HepG2 (cell line): ENCODE data around the gene SF3B6. TPM values are rescaled to one million over a fixed set of nuclear protein-coding genes. Genes with fewer than 3 reads are reported as not detected.

Experiments
- ATF1 ChIP-seq: IDR thresholded peaks from 2 replicates; pipeline ENCODE4 v1.6.1; 2016; ENCODE audit warnings: mild to moderate bottlenecking, control low read depth
- ATF7 ChIP-seq, 2 experiments: fragments of 450-650 bp in 1 of 2; sonication (generic) in 1 of 2; formaldehyde crosslinking in 1 of 2; IDR thresholded peaks; 2 replicates each; pipeline versions ENCODE4 v1.4.0 to v1.6.1; 2016 to 2020; ENCODE audit warnings: antibody characterized with exemption in 1 of 2, mild to moderate bottlenecking in 1 of 2, missing genetic modification reagents in 1 of 2
- ESRRA ChIP-seq: sonication (generic); formaldehyde crosslinking; IDR thresholded peaks from 2 replicates; pipeline ENCODE4 v1.5.1; 2020; ENCODE audit warnings: mild to moderate bottlenecking, low read depth, missing genetic modification reagents
- HNF4G ChIP-seq, 2 experiments: sonication (generic) in 1 of 2; formaldehyde crosslinking in 1 of 2; IDR thresholded peaks; 2 replicates each; pipeline versions ENCODE4 v1.4.0 to v1.6.1; 2011 to 2020; ENCODE audit warnings: borderline replicate concordance in 2 of 2, low read depth in 2 of 2, mild to moderate bottlenecking in 2 of 2, low read length in 1 of 2, missing genetic modification reagents in 1 of 2, moderate library complexity in 1 of 2
- MAZ ChIP-seq, 2 experiments: sonication (generic) in 1 of 2; formaldehyde crosslinking in 1 of 2; IDR thresholded peaks; 2 replicates each; pipeline versions ENCODE4 v1.5.0 to v1.6.1; 2012 to 2020; ENCODE audit warnings: low read depth in 2 of 2, mild to moderate bottlenecking in 2 of 2, borderline replicate concordance in 1 of 2, improper control_type of control experiment in 1 of 2, low read length in 1 of 2, missing genetic modification reagents in 1 of 2, moderate library complexity in 1 of 2
- MYNN ChIP-seq: sonication (generic); formaldehyde crosslinking; IDR thresholded peaks from 2 replicates; pipeline ENCODE4 v1.4.0; 2020; ENCODE audit warnings: mild to moderate bottlenecking, low read depth, missing genetic modification reagents
- NAIF1 ChIP-seq: sonication (generic); formaldehyde crosslinking; IDR thresholded peaks from 2 replicates; pipeline ENCODE4 v1.5.0; 2020; ENCODE audit warnings: mild to moderate bottlenecking, missing genetic modification reagents, borderline replicate concordance
- NFATC3 ChIP-seq: sonication (generic); formaldehyde crosslinking; IDR thresholded peaks from 2 replicates; pipeline ENCODE4 v1.5.1; 2020; ENCODE audit warnings: mild to moderate bottlenecking, missing genetic modification reagents
- NR2F1 ChIP-seq, 2 experiments: fragments of 450-650 bp in 1 of 2; formaldehyde crosslinking in 1 of 2; IDR thresholded peaks; 2 replicates each; pipeline versions ENCODE4 v1.5.0 to v1.6.1; 2016 to 2020; ENCODE audit warnings: mild to moderate bottlenecking in 1 of 2, missing compliant biosample characterization in 1 of 2, missing genetic modification reagents in 1 of 2, moderate library complexity in 1 of 2
- SCMH1 ChIP-seq: sonication (generic); formaldehyde crosslinking; IDR thresholded peaks from 2 replicates; pipeline ENCODE4 v1.9.0; 2021; ENCODE audit warnings: missing genetic modification reagents, mild to moderate bottlenecking, borderline replicate concordance
- SRF ChIP-seq: IDR thresholded peaks from 2 replicates; pipeline ENCODE4 v1.6.1; 2011; ENCODE audit warnings: mild to moderate bottlenecking, low read depth, low read length, moderate library complexity
- ZNF224 ChIP-seq: sonication (generic); formaldehyde crosslinking; IDR thresholded peaks from 2 replicates; pipeline ENCODE4 v1.5.0; 2020; ENCODE audit warnings: mild to moderate bottlenecking, missing genetic modification reagents
- ZNF260 ChIP-seq: sonication (generic); formaldehyde crosslinking; IDR thresholded peaks from 2 replicates; pipeline ENCODE4 v1.4.0; 2020; ENCODE audit warnings: missing genetic modification reagents, low read depth, mild to moderate bottlenecking, borderline replicate concordance
- ZNF616 ChIP-seq: sonication (generic); formaldehyde crosslinking; IDR thresholded peaks from 2 replicates; pipeline ENCODE4 v1.5.0; 2020; ENCODE audit warnings: low read depth, mild to moderate bottlenecking, missing genetic modification reagents
- polyA plus RNA-seq, 8 experiments: library from polyadenylated mRNA; depleted of rRNA in 3 of 8; stranded (reverse) in 7 of 8; unstranded in 1 of 8; fragments of >200 nt; fragmentation: Illumina TruSeq in 4 of 8; extraction: Trizol in 4 of 8; gene quantifications; 2 replicates each; pipeline versions ENCODE4 v1.2.1 to v1.2.3, GENCODE V29; 2011 to 2016; ENCODE audit warnings: low read depth in 4 of 8, missing spikeins in 1 of 8, mixed read lengths in 1 of 8; ENCODE audit not compliant: insufficient read depth in 1 of 8
- total RNA-seq, 5 experiments: library from RNA; depleted of rRNA; stranded (reverse); fragments of >200 nt; fragmentation: Illumina TruSeq; extraction: Trizol; gene quantifications; 2 replicates each; pipeline ENCODE4 v1.2.3, GENCODE V29; 2016; ENCODE audit warnings: low read depth in 1 of 5
- TF ChIP-seq, protein P1 (sequence below): sonication (generic); formaldehyde crosslinking; IDR thresholded peaks from 2 replicates; pipeline ENCODE4 v1.4.0; 2020; ENCODE audit warnings: missing genetic modification reagents
- TF ChIP-seq, protein P2 (sequence below): sonication (generic); formaldehyde crosslinking; IDR thresholded peaks from 2 replicates; pipeline ENCODE4 v1.8.1; 2023; ENCODE audit warnings: missing genetic modification reagents, inconsistent platforms, borderline replicate concordance
- TF ChIP-seq, protein P3 (sequence below): IDR thresholded peaks from 2 replicates; pipeline ENCODE4 v1.6.1; 2016; ENCODE audit warnings: low read depth
- TF ChIP-seq, protein P4 (sequence below): sonication (generic); formaldehyde crosslinking; IDR thresholded peaks from 2 replicates; pipeline ENCODE4 v1.5.0; 2020; ENCODE audit warnings: mild to moderate bottlenecking, missing genetic modification reagents

The SF3B6 gene
- total and polyA plus RNA-seq, 2 of the 13 experiments (the other 11 are each of a cell fraction or from before 2014, with no cell fraction given): 177 to 182 TPM

- TF ChIP-seq ZNF260 (CRISPR knock-in tag): peak; percentile 90; the same call in 1 of the 2 replicates
- TF ChIP-seq SRF: peak; percentile 99
- no peak for TF ChIP-seq SCMH1 (CRISPR knock-in tag)
- peak; percentile 47 for TF ChIP-seq MAZ (IDR thresholded peaks at IDR 0.05; ENCODE audit: borderline replicate concordance, low read depth, low read length)
- TF ChIP-seq MAZ (CRISPR knock-in tag; IDR thresholded peaks at IDR 0.05; ENCODE audit: low read depth): peak; percentile 96
- peak; percentile 57; the same call in 1 of the 2 replicates for TF ChIP-seq ATF7 (IDR thresholded peaks at IDR 0.05)
- TF ChIP-seq ATF7 (CRISPR knock-in tag; IDR thresholded peaks at IDR 0.05): peak; percentile 92
- 0 out of 2 replicates have a peak, but pooled peaks have one; percentile 57 for TF ChIP-seq ZNF616 (CRISPR knock-in tag)
- TF ChIP-seq, protein P1, sequence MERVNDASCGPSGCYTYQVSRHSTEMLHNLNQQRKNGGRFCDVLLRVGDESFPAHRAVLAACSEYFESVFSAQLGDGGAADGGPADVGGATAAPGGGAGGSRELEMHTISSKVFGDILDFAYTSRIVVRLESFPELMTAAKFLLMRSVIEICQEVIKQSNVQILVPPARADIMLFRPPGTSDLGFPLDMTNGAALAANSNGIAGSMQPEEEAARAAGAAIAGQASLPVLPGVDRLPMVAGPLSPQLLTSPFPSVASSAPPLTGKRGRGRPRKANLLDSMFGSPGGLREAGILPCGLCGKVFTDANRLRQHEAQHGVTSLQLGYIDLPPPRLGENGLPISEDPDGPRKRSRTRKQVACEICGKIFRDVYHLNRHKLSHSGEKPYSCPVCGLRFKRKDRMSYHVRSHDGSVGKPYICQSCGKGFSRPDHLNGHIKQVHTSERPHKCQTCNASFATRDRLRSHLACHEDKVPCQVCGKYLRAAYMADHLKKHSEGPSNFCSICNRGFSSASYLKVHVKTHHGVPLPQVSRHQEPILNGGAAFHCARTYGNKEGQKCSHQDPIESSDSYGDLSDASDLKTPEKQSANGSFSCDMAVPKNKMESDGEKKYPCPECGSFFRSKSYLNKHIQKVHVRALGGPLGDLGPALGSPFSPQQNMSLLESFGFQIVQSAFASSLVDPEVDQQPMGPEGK (CRISPR knock-in tag): peak; percentile 84
- no peak for TF ChIP-seq NR2F1 (CRISPR knock-in tag; IDR thresholded peaks at IDR 0.05)
- TF ChIP-seq, protein P2, sequence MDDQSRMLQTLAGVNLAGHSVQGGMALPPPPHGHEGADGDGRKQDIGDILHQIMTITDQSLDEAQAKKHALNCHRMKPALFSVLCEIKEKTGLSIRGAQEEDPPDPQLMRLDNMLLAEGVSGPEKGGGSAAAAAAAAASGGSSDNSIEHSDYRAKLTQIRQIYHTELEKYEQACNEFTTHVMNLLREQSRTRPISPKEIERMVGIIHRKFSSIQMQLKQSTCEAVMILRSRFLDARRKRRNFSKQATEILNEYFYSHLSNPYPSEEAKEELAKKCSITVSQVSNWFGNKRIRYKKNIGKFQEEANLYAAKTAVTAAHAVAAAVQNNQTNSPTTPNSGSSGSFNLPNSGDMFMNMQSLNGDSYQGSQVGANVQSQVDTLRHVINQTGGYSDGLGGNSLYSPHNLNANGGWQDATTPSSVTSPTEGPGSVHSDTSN (CRISPR knock-in tag): no peak
- TF ChIP-seq, protein P3, sequence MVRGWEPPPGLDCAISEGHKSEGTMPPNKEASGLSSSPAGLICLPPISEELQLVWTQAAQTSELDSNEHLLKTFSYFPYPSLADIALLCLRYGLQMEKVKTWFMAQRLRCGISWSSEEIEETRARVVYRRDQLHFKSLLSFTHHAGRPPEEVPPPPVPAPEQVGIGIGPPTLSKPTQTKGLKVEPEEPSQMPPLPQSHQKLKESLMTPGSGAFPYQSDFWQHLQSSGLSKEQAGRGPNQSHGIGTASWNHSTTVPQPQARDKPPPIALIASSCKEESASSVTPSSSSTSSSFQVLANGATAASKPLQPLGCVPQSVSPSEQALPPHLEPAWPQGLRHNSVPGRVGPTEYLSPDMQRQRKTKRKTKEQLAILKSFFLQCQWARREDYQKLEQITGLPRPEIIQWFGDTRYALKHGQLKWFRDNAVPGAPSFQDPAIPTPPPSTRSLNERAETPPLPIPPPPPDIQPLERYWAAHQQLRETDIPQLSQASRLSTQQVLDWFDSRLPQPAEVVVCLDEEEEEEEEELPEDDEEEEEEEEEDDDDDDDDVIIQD (CRISPR knock-in tag): peak; percentile 62; the same call in 1 of the 2 replicates
- TF ChIP-seq ATF1: peak; percentile 99
- TF ChIP-seq NFATC3 (CRISPR knock-in tag): peak; percentile 89
- TF ChIP-seq NAIF1 (CRISPR knock-in tag): peak; percentile 96
- TF ChIP-seq ESRRA (CRISPR knock-in tag): peak; percentile 64
- 0 out of 2 replicates have a peak, but pooled peaks have one; percentile 71 for TF ChIP-seq MYNN
- TF ChIP-seq, protein P4, sequence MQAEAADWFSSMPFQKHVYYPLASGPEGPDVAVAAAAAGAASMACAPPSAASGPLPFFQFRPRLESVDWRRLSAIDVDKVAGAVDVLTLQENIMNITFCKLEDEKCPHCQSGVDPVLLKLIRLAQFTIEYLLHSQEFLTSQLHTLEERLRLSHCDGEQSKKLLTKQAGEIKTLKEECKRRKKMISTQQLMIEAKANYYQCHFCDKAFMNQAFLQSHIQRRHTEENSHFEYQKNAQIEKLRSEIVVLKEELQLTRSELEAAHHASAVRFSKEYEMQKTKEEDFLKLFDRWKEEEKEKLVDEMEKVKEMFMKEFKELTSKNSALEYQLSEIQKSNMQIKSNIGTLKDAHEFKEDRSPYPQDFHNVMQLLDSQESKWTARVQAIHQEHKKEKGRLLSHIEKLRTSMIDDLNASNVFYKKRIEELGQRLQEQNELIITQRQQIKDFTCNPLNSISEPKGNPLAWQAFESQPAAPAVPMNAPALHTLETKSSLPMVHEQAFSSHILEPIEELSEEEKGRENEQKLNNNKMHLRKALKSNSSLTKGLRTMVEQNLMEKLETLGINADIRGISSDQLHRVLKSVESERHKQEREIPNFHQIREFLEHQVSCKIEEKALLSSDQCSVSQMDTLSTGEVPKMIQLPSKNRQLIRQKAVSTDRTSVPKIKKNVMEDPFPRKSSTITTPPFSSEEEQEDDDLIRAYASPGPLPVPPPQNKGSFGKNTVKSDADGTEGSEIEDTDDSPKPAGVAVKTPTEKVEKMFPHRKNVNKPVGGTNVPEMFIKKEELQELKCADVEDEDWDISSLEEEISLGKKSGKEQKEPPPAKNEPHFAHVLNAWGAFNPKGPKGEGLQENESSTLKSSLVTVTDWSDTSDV: peak; percentile 82; the same call in 1 of the 2 replicates
- peak; percentile 64; the same call in 1 of the 2 replicates for TF ChIP-seq HNF4G (IDR thresholded peaks at IDR 0.05; ENCODE audit: borderline replicate concordance, low read depth, low read length)
- peak; percentile 90 for TF ChIP-seq HNF4G (CRISPR knock-in tag; IDR thresholded peaks at IDR 0.05; ENCODE audit: borderline replicate concordance, low read depth)
- TF ChIP-seq ZNF224: no peak
Observed at GRCh38 chr2:24075915-24076848, at the start of gene SF3B6 (continued).
